SK-N-SH treated with all-trans-retinoic acid at 6 μM for 48 hours (cell line): ENCODE data around the gene PKMYT1.
"Not testable (repeated sequence)": the region's sequence is repeated elsewhere in the genome, so short reads cannot be mapped to it uniquely, and the experiment has no call there.

Experiments
- ATAC-seq: fragments of 200-7000 bp; cut with Tn5 transposase; 3 replicates; pipeline ENCODE4 v1.9.1; 2020; ENCODE audit warnings: mild to moderate bottlenecking, moderate library complexity
- ARNTL ChIP-seq: fragments of 450-650 bp; formaldehyde crosslinking; IDR thresholded peaks from 2 replicates; pipeline ENCODE4 v1.5.0; 2020; ENCODE audit warnings: low read depth, mild to moderate bottlenecking, moderate library complexity, borderline replicate concordance
- BACH2 ChIP-seq: fragments of 250-450 bp; sonication (Bioruptor Pico); IDR thresholded peaks from 2 replicates; pipeline ENCODE4 v1.9.0; 2021; ENCODE audit warnings: mild to moderate bottlenecking, borderline replicate concordance
- CREB5 ChIP-seq: fragments of 250-450 bp; sonication (Bioruptor Pico); IDR thresholded peaks from 2 replicates; pipeline ENCODE4 v1.5.1; 2020; ENCODE audit warnings: low read depth, mild to moderate bottlenecking, moderate library complexity
- CSDC2 ChIP-seq: fragments of 250-450 bp; sonication (Bioruptor Pico); IDR thresholded peaks from 2 replicates; pipeline ENCODE4 v1.5.0; 2020; ENCODE audit warnings: mild to moderate bottlenecking, moderate library complexity
- CSRNP3 ChIP-seq: fragments of 250-450 bp; sonication (Bioruptor Pico); IDR thresholded peaks from 2 replicates; pipeline ENCODE4 v1.5.1; 2021; ENCODE audit warnings: mild to moderate bottlenecking, moderate library complexity
- ESRRG ChIP-seq: fragments of 250-450 bp; sonication (Bioruptor Pico); IDR thresholded peaks from 2 replicates; pipeline ENCODE4 v1.6.1; 2021; ENCODE audit warnings: mild to moderate bottlenecking
- GLIS3 ChIP-seq: fragments of 250-450 bp; sonication (Bioruptor Pico); IDR thresholded peaks from 2 replicates; pipeline ENCODE4 v1.5.0; 2020; ENCODE audit warnings: mild to moderate bottlenecking, moderate library complexity
- ISL1 ChIP-seq: fragments of 250-450 bp; sonication (Bioruptor Pico); IDR thresholded peaks from 2 replicates; pipeline ENCODE4 v2.1.2; 2022; ENCODE audit warnings: mild to moderate bottlenecking, moderate library complexity
- OSR1 ChIP-seq: fragments of 250-450 bp; sonication (Bioruptor Pico); IDR thresholded peaks from 2 replicates; pipeline ENCODE4 v1.8.0; 2022; ENCODE audit warnings: moderate library complexity, mild to moderate bottlenecking, inconsistent platforms
- PATZ1 ChIP-seq: fragments of 250-450 bp; sonication (Bioruptor Pico); IDR thresholded peaks from 2 replicates; pipeline ENCODE4 v1.8.0; 2020; ENCODE audit warnings: mild to moderate bottlenecking, moderate library complexity, borderline replicate concordance
- POU6F1 ChIP-seq: fragments of 250-450 bp; sonication (Bioruptor Pico); IDR thresholded peaks from 2 replicates; pipeline ENCODE4 v1.8.0; 2021; ENCODE audit warnings: low read depth, mild to moderate bottlenecking, moderate library complexity, borderline replicate concordance
- PPARA ChIP-seq: fragments of 250-450 bp; sonication (Bioruptor Pico); IDR thresholded peaks from 2 replicates; pipeline ENCODE4 v1.5.0; 2020; ENCODE audit warnings: mild to moderate bottlenecking, borderline replicate concordance
- RARB ChIP-seq: fragments of 250-450 bp; sonication (Bioruptor Pico); IDR thresholded peaks from 2 replicates; pipeline ENCODE4 v1.8.0; 2021; ENCODE audit warnings: mild to moderate bottlenecking, moderate library complexity
- SNAI2 ChIP-seq: fragments of 250-450 bp; sonication (Bioruptor Pico); IDR thresholded peaks from 2 replicates; pipeline ENCODE4 v1.5.0; 2020; ENCODE audit warnings: mild to moderate bottlenecking, moderate library complexity
- TCF4 ChIP-seq: fragments of 250-450 bp; sonication (Bioruptor Pico); IDR thresholded peaks from 2 replicates; pipeline ENCODE4 v1.8.0; 2021; ENCODE audit warnings: mild to moderate bottlenecking, moderate library complexity, borderline replicate concordance
- TOX ChIP-seq: fragments of 250-450 bp; sonication (Bioruptor Pico); IDR thresholded peaks from 2 replicates; pipeline ENCODE4 v1.8.0; 2021; ENCODE audit warnings: mild to moderate bottlenecking, moderate library complexity, borderline replicate concordance
- TSHZ2 ChIP-seq: fragments of 250-450 bp; sonication (Bioruptor Pico); IDR thresholded peaks from 2 replicates; pipeline ENCODE4 v1.5.0; 2020; ENCODE audit warnings: mild to moderate bottlenecking, moderate library complexity
- ZC3H10 ChIP-seq: fragments of 250-450 bp; sonication (Bioruptor Pico); IDR thresholded peaks from 2 replicates; pipeline ENCODE4 v1.5.1; 2021; ENCODE audit warnings: mild to moderate bottlenecking, moderate library complexity
- ZFP3 ChIP-seq: fragments of 250-450 bp; sonication (Bioruptor Pico); IDR thresholded peaks from 2 replicates; pipeline ENCODE4 v1.5.0; 2020; ENCODE audit warnings: mild to moderate bottlenecking, moderate library complexity
- ZFP30 ChIP-seq: fragments of 450-650 bp; formaldehyde crosslinking; IDR thresholded peaks from 2 replicates; pipeline ENCODE4 v1.5.0; 2022; ENCODE audit warnings: mild to moderate bottlenecking, moderate library complexity
- ZNF565 ChIP-seq: fragments of 450-650 bp; formaldehyde crosslinking; conservative IDR thresholded peaks from 2 replicates; pipeline ENCODE4 v1.5.0; 2020; ENCODE audit warnings: low read depth, mild to moderate bottlenecking, moderate library complexity
- ZNF70 ChIP-seq: fragments of 450-650 bp; formaldehyde crosslinking; IDR thresholded peaks from 2 replicates; pipeline ENCODE4 v1.5.0; 2020; ENCODE audit warnings: mild to moderate bottlenecking, moderate library complexity
- ZNF8 ChIP-seq: fragments of 450-650 bp; formaldehyde crosslinking; IDR thresholded peaks from 2 replicates; pipeline ENCODE4 v1.5.0; 2020; ENCODE audit warnings: mild to moderate bottlenecking, moderate library complexity

PKMYT1 gene

GRCh38 chr16:2928796-2929195 lies 51.5 kb downstream of the PKMYT1 start:
- TF ChIP-seq CSRNP3 (no peak), ISL1 (CRISPR knock-in tag) (no peak), PATZ1 (no peak), OSR1 (CRISPR knock-in tag) (no peak), ZFP30 (CRISPR knock-in tag) (no peak), PPARA (CRISPR knock-in tag) (no peak), ZFP3 (CRISPR knock-in tag) (no peak), TOX (CRISPR knock-in tag) (no peak), ZNF8 (CRISPR knock-in tag) (no peak), GLIS3 (CRISPR knock-in tag) (no peak), ZNF70 (no peak), ESRRG (CRISPR knock-in tag) (no peak), RARB (CRISPR knock-in tag) (no peak), ZNF565 (CRISPR knock-in tag) (no peak), TCF4 (CRISPR knock-in tag) (no peak), BACH2 (CRISPR knock-in tag) (no peak)
- ATAC-seq: no peak

- ATAC-seq: not testable (repeated sequence)
Measured at GRCh38 chr16:2928151-2928550, 52.1 kb downstream of the PKMYT1 start.

- no peak for TF ChIP-seq ZNF70
- ATAC-seq: peak; percentile 95
Measured at GRCh38 chr16:2927010-2927646, 53.1 kb downstream of the PKMYT1 start.

GRCh38 chr16:2926650-2926999 lies 53.6 kb downstream of the PKMYT1 start:
- TF ChIP-seq TSHZ2: no peak
- TF ChIP-seq OSR1 (CRISPR knock-in tag): no peak
- no peak for TF ChIP-seq ESRRG (CRISPR knock-in tag)
- TF ChIP-seq ZFP3 (CRISPR knock-in tag): no peak
- TF ChIP-seq CREB5 (CRISPR knock-in tag): no peak
- no peak for TF ChIP-seq ARNTL (CRISPR knock-in tag)
- TF ChIP-seq PPARA (CRISPR knock-in tag): no peak
- TF ChIP-seq GLIS3 (CRISPR knock-in tag): no peak
- no peak for TF ChIP-seq POU6F1
- no peak for TF ChIP-seq TOX (CRISPR knock-in tag)
- TF ChIP-seq ZNF8 (CRISPR knock-in tag): no peak
- TF ChIP-seq ISL1 (CRISPR knock-in tag): no peak
- TF ChIP-seq SNAI2 (CRISPR knock-in tag): no peak
- TF ChIP-seq ZC3H10 (CRISPR knock-in tag): no peak
- TF ChIP-seq ZNF565 (CRISPR knock-in tag): no peak
- TF ChIP-seq ZNF70: no peak
- no peak for TF ChIP-seq TCF4 (CRISPR knock-in tag)
- no peak for TF ChIP-seq ZFP30 (CRISPR knock-in tag)
- TF ChIP-seq PATZ1: no peak
- no peak for TF ChIP-seq CSDC2
- no peak; the same call in 2 of the 3 replicates for ATAC-seq
